Measurements from ENCODE around the gene IGFLR1.

DNA sequence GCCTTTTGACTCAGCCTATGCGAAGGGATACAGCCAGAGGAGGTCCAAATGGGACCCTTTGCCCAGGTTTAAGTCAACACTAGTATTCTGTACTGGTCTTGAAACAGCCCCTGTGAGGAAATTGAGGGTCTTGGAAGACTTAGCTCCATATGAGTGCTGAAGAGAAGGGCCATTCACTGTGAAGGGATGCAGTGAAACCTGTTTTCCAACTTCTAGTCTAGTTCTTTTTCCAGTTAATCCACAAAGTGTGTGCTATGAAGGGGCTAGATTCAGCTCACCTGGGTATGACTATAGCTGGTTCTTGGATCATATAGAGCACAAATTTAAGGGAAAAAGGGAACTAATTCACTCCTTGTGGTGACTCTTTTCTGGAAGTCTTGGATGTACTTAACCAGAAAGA is 33.9 kb downstream of the IGFLR1 start:
- TF ChIP-seq CTCF (conservative IDR thresholded peaks at IDR 0.05; ENCODE audit: low read depth, low read length) = no peak
- TF ChIP-seq EZH2 (IDR thresholded peaks at IDR 0.05; ENCODE audit: borderline replicate concordance, low read depth, low read length, poor library complexity, severe bottlenecking) = no peak
